ENCODE measurements around the gene STMN3. TPM values are rescaled to one million over a fixed set of nuclear protein-coding genes. Genes with fewer than 3 reads are reported as not detected.

STMN3 gene
- polyA plus RNA-seq, 1 experiment = 12.7 TPM

- peaks cover under 1% of the 10 kb centered on the region; the same call in 1 of the 2 replicates for H3K36me3 ChIP-seq (ENCODE audit: control insufficient read depth, insufficient read depth, low read length)
- no peak for TF ChIP-seq CTCF (IDR thresholded peaks at IDR 0.05; ENCODE audit: insufficient read depth, low read depth, low read length)
- H3K27me3 ChIP-seq (ENCODE audit: control insufficient read depth, insufficient read depth, low read length) = no peaks in the 10 kb centered on the region
- ChIA-PET POLR2A (no interaction called here), CTCF (interaction anchor here (0.9 kb wide), 1 partner anchor 87 kb away, joined by 3 read pairs; no protein-coding TSS in a partner anchor)
- no peak overlapping the region for H3K4me3 ChIP-seq (ENCODE audit: low read depth, low read length)
- no peak for DNase-seq (ENCODE audit: low read depth)
Measured at GRCh38 chr20:63624486-63624885, 28.7 kb downstream of the STMN3 start.

GRCh38 chr20:63622732-63623131 lies 30.5 kb downstream of the STMN3 start:
- POLR2A ChIA-PET = no interaction called here
- CTCF ChIA-PET = no interaction called here
- no peak for DNase-seq (ENCODE audit: low read depth)
- TF ChIP-seq CTCF (IDR thresholded peaks at IDR 0.05; ENCODE audit: insufficient read depth, low read depth, low read length) = no peak
- peaks cover 9% of the 10 kb centered on the region for H3K36me3 ChIP-seq (ENCODE audit: control insufficient read depth, insufficient read depth, low read length)
- no peaks in the 10 kb centered on the region for H3K27me3 ChIP-seq (ENCODE audit: control insufficient read depth, insufficient read depth, low read length)
- no peak overlapping the region for H3K4me3 ChIP-seq (ENCODE audit: low read depth, low read length)

GRCh38 chr20:63622096-63622495 lies 31.1 kb downstream of the STMN3 start:
- H3K36me3 ChIP-seq (ENCODE audit: control insufficient read depth, insufficient read depth, low read length) = peaks cover 10% of the 10 kb centered on the region
- POLR2A ChIA-PET = no interaction called here
- TF ChIP-seq CTCF (IDR thresholded peaks at IDR 0.05; ENCODE audit: insufficient read depth, low read depth, low read length) = no peak
- no peak for DNase-seq (ENCODE audit: low read depth)
- no peaks in the 10 kb centered on the region for H3K27me3 ChIP-seq (ENCODE audit: control insufficient read depth, insufficient read depth, low read length)
- CTCF ChIA-PET = no interaction called here
- no peak overlapping the region for H3K4me3 ChIP-seq (ENCODE audit: low read depth, low read length)

- POLR2A ChIA-PET = no interaction called here
- Histone ChIP-seq H3K4me3 (ENCODE audit: low read depth, low read length) (no peak overlapping the region), H3K36me3 (ENCODE audit: control insufficient read depth, insufficient read depth, low read length) (peaks cover 13% of the 10 kb centered on the region), H3K27me3 (ENCODE audit: control insufficient read depth, insufficient read depth, low read length) (no peaks in the 10 kb centered on the region)
- TF ChIP-seq CTCF (IDR thresholded peaks at IDR 0.05; ENCODE audit: insufficient read depth, low read depth, low read length) = no peak
- DNase-seq (ENCODE audit: low read depth) = no peak
- CTCF ChIA-PET = interaction anchor here (1.4 kb wide), 1 partner anchor 11 kb away, joined by 4 read pairs; no protein-coding TSS in a partner anchor
Measured at GRCh38 chr20:63620991-63621390, 32.2 kb downstream of the STMN3 start.

- ChIA-PET POLR2A (no interaction called here), CTCF (no interaction called here)
Measured at GRCh38 chr20:63619505-63619904, 33.7 kb downstream of the STMN3 start.

More at GRCh38 chr20:63619505-63619904, 33.7 kb downstream of the STMN3 start:
- no peak overlapping the region for H3K4me3 ChIP-seq (ENCODE audit: low read depth, low read length)
- no peak for TF ChIP-seq CTCF (IDR thresholded peaks at IDR 0.05; ENCODE audit: insufficient read depth, low read depth, low read length)
- no peaks in the 10 kb centered on the region for H3K27me3 ChIP-seq (ENCODE audit: control insufficient read depth, insufficient read depth, low read length)
- H3K36me3 ChIP-seq (ENCODE audit: control insufficient read depth, insufficient read depth, low read length) = peaks cover 14% of the 10 kb centered on the region
- no peak for DNase-seq (ENCODE audit: low read depth)
